Adipose tissue (tissue), 3 donors: Measurements from ENCODE around the gene MAGEB18. TPM values are rescaled to one million over a fixed set of nuclear protein-coding genes. Genes with fewer than 3 reads are reported as not detected.

Source experiments
- H3K27ac ChIP-seq: one replicate; pipeline ENCODE4 v1.5.1; 2013; ENCODE audit warnings: low read depth, low read length
- WGBS, 3 donors: extraction: QIAGEN DNeasy Blood & Tissue Kit; methylation state at CpG; one replicate each; pipeline ENCODE4 v1.1.7; 2013; 5-methylcytosine and 5-hydroxymethylcytosine counted together
- polyA plus RNA-seq, 3 donors: library from polyadenylated mRNA; stranded (reverse); fragments of 200-250 nt; gene quantifications; one replicate each; pipeline ENCODE4 v1.2.3, GENCODE V29; 2013
- donor health status: healthy with polysubstance abuse.
- donor health status: Bipolar disorder and iron deficiency.
- donor health status: healthy.

MAGEB18 gene
- not detected for polyA plus RNA-seq

DNA sequence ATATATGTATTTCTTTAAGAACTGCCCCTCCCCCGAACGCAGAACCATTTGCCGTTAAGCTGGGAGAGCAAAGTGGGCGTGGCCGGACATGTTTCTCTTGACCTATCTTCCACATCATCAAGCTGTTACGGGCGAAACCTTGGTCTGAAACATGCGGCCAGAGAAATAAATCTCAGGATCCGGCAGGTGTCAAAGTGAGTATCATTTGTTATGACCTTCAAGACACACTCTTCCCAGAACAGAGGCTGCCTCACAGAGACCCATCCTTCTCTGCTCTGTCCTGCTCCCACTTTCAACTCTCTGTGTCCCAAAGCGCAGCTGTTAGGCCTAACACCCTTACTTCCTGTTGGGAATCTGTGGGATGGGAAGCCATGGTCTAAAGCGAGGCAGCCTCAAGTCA is at the start of gene MAGEB18:
TSS of gene MAGEB18 (plus strand) at position 70 of the 400 bp plus-strand sequence. CDS start 643 bp downstream, outside the sequence.
- 78 to 93% (median 86%) methylated on average over 11 of the region's 11 CpGs for WGBS, 3 donors
- H3K27ac ChIP-seq: no peak within 1 kb of the TSS

DNA sequence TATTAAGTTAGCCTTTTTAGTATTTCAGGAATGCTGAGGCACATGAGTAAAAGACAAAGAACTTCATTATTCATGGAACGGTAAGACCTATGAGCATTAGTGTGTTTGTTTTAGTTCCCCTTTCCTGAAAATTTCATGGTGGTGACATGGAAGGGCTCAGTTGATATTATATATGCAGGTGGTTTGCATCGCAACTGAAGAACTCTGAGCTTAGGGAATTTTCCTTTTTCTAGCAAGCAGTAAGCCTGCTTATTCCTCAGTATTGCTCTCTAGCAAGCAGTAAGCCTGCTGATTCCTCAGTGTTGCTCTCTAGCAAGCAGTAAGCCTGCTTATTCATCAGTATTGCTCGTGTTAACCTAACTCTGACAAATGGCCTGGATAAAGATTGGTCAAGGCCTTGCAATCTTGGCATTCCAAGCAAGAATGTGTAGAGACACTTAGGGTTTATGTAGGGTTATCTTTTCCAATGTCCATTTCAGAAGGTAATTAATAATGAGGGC is 37.7 kb upstream of the MAGEB18 start:
- H3K27ac ChIP-seq: no peak overlapping the region
- WGBS, 3 donors: 66 to 69% (median 68%) methylated on average over 3 of the region's 3 CpGs

DNA sequence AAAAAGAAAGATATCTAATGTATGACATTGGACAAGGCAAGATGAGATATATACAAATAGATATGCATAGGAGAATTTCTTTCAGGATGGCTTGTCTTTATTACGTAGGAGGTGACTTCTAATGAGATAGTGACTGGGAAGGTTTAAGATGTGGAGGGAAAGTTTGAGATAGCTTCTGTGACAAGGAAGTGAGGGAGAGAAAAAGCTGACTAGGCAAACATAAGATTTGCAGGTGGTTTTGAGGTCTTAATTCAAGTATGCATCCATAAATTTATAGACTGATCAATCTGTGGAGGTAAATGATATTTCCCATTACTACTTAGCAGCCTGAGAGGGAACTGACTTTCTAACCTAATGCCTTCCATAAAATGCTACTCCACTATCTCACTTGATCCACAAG is 29.0 kb upstream of the MAGEB18 start:
- H3K27ac ChIP-seq: no peak overlapping the region
- 60 to 86% (median 74%) methylated on average over 1 of the region's 1 CpG for WGBS, 3 donors

DNA sequence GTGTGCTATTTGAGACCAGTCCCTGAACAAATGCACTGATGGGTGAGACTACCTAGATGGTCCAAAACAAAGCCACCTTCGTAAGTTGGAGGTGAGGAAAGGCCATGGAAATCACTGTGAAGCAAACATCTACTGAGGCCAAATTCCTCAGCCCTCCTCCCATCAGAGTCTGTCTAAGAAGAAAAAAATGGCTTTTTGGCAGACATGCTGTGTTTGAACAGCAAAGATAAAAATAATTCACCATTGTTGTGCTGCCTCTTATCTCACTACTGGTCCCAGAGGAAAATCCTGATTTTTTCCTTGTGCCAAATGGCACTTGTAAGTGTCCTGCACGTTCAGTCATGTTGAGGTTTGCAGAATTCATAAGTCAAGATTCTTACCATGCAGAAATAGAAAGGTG is 7.9 kb downstream of the MAGEB18 start:
- no peak overlapping the region for H3K27ac ChIP-seq
- WGBS, 3 donors: 2 to 21% (median 20%) methylated on average over 2 of the region's 2 CpGs

DNA sequence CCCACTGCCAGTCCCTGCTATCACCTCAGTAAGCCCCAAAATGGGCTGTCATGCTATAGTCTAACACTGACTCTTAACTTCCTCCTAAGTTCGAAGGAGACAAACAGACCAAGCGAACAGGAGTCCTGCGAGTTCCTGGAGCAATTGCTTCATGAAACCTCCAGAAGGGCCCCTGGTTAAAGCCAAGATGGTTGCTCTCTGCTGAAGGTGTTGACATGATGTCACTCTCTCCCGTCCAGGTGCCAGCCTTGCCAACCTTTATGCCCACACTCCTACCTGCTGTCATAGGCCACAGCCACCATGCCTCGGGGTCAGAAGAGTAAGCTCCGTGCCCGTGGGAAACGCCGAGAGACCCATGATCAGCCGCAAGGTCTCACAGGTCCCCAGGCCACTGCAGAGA is 22.2 kb downstream of the MAGEB18 start, which contains the start of gene MAGEB6B:
TSS of gene MAGEB6B (plus strand) at position 301 of the 400 bp plus-strand sequence. CDS start at position 301, 0 bp downstream.
- H3K27ac ChIP-seq: no peak within 1 kb of the TSS
- 88 to 95% (median 90%) methylated on average over 10 of the region's 10 CpGs for WGBS, 3 donors

Other genes starting within 250 kb of the MAGEB18 start
- gene MAGEB6B, start 22.3 kb downstream of the MAGEB18 start, polyA plus RNA-seq: not detected
- gene MAGEB6, start 54.1 kb downstream of the MAGEB18 start, polyA plus RNA-seq: not detected
- gene MAGEB5, start 77.8 kb downstream of the MAGEB18 start, polyA plus RNA-seq: not detected